Measurements from ENCODE around the gene POLA1.

The POLA1 gene

GRCh38 chrX:24969812-24970211 is 276.1 kb downstream of the POLA1 start:
- DNase-seq (ENCODE audit: low read depth, low spot score): no peak

- DNase-seq (ENCODE audit: low read depth, low spot score): no peak
These were observed 285.4 kb downstream of the POLA1 start for GRCh38 chrX:24979081-24979480.

GRCh38 chrX:24981030-24981429 is 287.3 kb downstream of the POLA1 start:
- DNase-seq (ENCODE audit: low read depth, low spot score): no peak

- no peak for DNase-seq (ENCODE audit: low read depth, low spot score)
These were observed 288.7 kb downstream of the POLA1 start for GRCh38 chrX:24982306-24982965.

- DNase-seq (ENCODE audit: low read depth, low spot score): no peak
These were observed 290.2 kb downstream of the POLA1 start for GRCh38 chrX:24983931-24984330.

- DNase-seq (ENCODE audit: low read depth, low spot score): no peak
These were observed 291.4 kb downstream of the POLA1 start for GRCh38 chrX:24985120-24985519.

- DNase-seq (ENCODE audit: low read depth, low spot score): no peak
These were observed 294.0 kb downstream of the POLA1 start for GRCh38 chrX:24987731-24988130.

GRCh38 chrX:24988314-24988713 is 294.6 kb downstream of the POLA1 start:
- DNase-seq (ENCODE audit: low read depth, low spot score): no peak

- DNase-seq (ENCODE audit: low read depth, low spot score): no peak
These were observed 296.8 kb downstream of the POLA1 start for GRCh38 chrX:24990535-24990934.

GRCh38 chrX:24993879-24994278 is 300.2 kb downstream of the POLA1 start:
- DNase-seq (ENCODE audit: low read depth, low spot score): no peak

GRCh38 chrX:24996096-24996709 is 302.5 kb downstream of the POLA1 start:
- no peak for DNase-seq (ENCODE audit: low read depth, low spot score)

- no peak for DNase-seq (ENCODE audit: low read depth, low spot score)
These were observed 305.8 kb downstream of the POLA1 start for GRCh38 chrX:24999511-24999910.

GRCh38 chrX:25001808-25002660 is 308.3 kb downstream of the POLA1 start:
- no peak for DNase-seq (ENCODE audit: low read depth, low spot score)

GRCh38 chrX:25002661-25003020 is 308.9 kb downstream of the POLA1 start:
- no peak for DNase-seq (ENCODE audit: low read depth, low spot score)

GRCh38 chrX:25003066-25003849 is 309.5 kb downstream of the POLA1 start:
- no peak for DNase-seq (ENCODE audit: low read depth, low spot score)

- no peak for DNase-seq (ENCODE audit: low read depth, low spot score)
These were observed 310.3 kb downstream of the POLA1 start for GRCh38 chrX:25004040-25004439.

GRCh38 chrX:25004485-25005032 is 310.8 kb downstream of the POLA1 start:
- DNase-seq (ENCODE audit: low read depth, low spot score): no peak

GRCh38 chrX:25005034-25005381 is 311.3 kb downstream of the POLA1 start:
- DNase-seq (ENCODE audit: low read depth, low spot score): no peak

- no peak for DNase-seq (ENCODE audit: low read depth, low spot score)
These were observed 311.9 kb downstream of the POLA1 start for GRCh38 chrX:25005382-25006185.

- no peak for DNase-seq (ENCODE audit: low read depth, low spot score)
These were observed 312.9 kb downstream of the POLA1 start for GRCh38 chrX:25006586-25007058.
